ENCODE results near the gene NRP2.

- TF ChIP-seq EZH2 (IDR thresholded peaks at IDR 0.05; ENCODE audit: low read length, missing control alignments) = no peak
- TF ChIP-seq CTCF (conservative IDR thresholded peaks at IDR 0.05 in 1 of 2, IDR thresholded peaks at IDR 0.05 in 1 of 2; ENCODE audit: low read depth in 1 of 2, low read length in 2 of 2) = no peak
These were observed 23.7 kb upstream of the NRP2 start for GRCh38 chr2:205658572-205658971.

Measured in fibroblast of lung (primary cell).